NCI-H226 (cell line): Measurements from ENCODE around the gene CHAF1B.

Experiments used
- DNase-seq: peaks from one replicate; pipeline ENCODE4 v3.0.0-alpha.2; 2015

CHAF1B gene

GRCh38 chr21:36465478-36465877, 80.3 kb downstream of the CHAF1B start:
- DNase-seq: no peak

DNA sequence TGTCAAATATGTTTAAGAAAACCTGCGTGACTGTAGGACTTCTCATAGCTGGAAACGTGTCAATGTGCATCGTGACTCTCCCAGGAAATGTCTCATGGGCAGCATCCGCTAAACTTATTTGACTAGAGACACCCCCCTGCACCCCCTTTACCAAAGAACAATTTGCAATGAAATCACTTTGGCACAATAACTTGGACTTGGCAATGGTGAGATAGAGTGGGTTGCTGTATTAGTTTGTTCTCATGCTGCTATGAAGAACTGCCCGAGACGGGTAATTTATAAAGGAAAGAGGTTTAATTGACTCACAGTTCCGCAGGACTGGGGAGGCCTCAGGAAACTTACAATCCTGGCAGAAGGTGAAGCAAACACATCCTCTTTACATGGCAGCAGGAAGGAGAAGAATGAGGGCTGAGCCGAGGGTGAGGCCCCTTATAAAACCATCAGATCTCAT, 80.9 kb downstream of the CHAF1B start:
- no peak for DNase-seq
